Choroid plexus epithelial cell (primary cell): Measurements from ENCODE around the gene MED10.
A peak's percentile ranks its signal among the peaks of the same experiment; 100 is the strongest.

ENCODE experiments used
- DNase-seq: peaks from one replicate; pipeline ENCODE4 v3.0.0-alpha.2; 2010; ENCODE audit warnings: low read depth
- H3K4me3 ChIP-seq: 2 replicates; pipeline ENCODE4 v1.5.1; 2011; ENCODE audit warnings: low read depth, mild to moderate bottlenecking, control low read depth, low read length, moderate library complexity
- TF ChIP-seq, protein P1 (sequence below): conservative IDR thresholded peaks from 2 replicates; pipeline ENCODE4 v1.5.1; 2011; ENCODE audit warnings: low read depth, mild to moderate bottlenecking, control low read depth, inconsistent platforms, low read length, moderate library complexity

The MED10 gene

DNA sequence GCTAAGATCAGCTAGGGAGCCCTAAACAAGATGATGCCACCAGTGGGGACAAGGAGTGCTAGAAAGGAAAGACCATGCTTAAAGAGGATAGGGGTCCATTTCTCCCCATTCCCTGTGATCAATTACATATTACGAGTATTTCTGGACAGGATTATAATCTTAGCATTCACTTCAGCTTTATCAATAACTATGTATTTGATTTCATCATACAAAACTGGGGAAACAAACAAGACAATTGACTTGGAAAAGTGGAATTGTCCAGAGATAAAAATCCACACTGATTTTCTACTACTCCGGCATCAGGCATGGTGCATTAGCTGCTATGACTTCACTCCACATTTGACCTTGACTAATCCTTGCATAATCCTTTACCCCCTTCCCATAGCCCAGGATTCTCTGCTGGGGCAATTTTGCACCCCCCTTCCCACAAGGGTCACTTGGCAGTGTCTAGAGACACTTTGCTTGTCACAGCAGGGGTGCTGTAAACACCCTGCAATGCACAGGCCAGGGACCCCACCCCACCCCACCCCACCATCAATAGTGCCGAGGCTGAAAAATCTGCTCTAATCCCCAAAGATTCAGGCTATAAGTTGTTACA lies 40.4 kb upstream of the MED10 start:
- no peak for DNase-seq
- TF ChIP-seq, protein P1, sequence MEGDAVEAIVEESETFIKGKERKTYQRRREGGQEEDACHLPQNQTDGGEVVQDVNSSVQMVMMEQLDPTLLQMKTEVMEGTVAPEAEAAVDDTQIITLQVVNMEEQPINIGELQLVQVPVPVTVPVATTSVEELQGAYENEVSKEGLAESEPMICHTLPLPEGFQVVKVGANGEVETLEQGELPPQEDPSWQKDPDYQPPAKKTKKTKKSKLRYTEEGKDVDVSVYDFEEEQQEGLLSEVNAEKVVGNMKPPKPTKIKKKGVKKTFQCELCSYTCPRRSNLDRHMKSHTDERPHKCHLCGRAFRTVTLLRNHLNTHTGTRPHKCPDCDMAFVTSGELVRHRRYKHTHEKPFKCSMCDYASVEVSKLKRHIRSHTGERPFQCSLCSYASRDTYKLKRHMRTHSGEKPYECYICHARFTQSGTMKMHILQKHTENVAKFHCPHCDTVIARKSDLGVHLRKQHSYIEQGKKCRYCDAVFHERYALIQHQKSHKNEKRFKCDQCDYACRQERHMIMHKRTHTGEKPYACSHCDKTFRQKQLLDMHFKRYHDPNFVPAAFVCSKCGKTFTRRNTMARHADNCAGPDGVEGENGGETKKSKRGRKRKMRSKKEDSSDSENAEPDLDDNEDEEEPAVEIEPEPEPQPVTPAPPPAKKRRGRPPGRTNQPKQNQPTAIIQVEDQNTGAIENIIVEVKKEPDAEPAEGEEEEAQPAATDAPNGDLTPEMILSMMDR = no peak
- no peak overlapping the region for H3K4me3 ChIP-seq

DNA sequence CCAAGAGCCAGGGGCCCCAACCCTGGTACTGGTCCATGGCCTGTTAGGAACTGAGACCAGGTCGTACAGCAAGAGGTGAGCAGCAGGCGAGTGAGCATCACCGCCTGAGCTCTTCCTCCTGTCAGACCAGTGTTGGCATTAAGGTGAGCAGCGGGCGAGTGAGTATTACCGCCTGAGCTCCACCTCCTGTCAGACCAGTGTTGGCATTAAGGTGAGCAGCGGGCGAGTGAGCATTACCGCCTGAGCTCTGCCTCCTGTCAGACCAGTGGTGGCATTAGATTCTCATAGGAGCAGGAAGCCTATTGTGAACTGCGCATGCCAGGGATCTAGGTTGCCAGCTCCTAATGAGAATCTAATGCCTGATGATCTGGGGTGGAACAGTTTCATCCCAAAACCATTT lies 39.3 kb upstream of the MED10 start:
- H3K4me3 ChIP-seq = no peak overlapping the region
- TF ChIP-seq, protein P1 = no peak
- no peak for DNase-seq

DNA sequence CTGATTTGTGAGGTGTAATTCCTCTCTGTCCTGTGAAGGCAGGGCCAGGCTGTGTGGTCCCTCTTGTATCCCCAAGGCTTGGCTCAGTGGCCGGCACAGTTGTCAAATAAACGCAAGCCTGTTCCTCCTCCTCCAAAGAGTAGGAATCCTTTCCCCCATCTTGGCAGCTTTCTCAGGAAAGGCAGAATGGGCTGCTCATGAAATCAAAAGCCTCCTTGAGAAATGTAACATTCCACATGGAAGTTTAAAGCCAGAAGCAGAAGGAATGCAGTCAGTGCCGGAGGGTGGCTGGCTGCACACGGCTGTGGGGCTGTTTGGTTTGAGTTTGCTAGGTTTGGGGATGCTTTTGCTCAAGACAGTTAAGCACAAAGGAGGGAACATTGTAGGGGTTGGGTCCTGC lies 34.5 kb upstream of the MED10 start:
- TF ChIP-seq, protein P1 = no peak
- DNase-seq = no peak

DNA sequence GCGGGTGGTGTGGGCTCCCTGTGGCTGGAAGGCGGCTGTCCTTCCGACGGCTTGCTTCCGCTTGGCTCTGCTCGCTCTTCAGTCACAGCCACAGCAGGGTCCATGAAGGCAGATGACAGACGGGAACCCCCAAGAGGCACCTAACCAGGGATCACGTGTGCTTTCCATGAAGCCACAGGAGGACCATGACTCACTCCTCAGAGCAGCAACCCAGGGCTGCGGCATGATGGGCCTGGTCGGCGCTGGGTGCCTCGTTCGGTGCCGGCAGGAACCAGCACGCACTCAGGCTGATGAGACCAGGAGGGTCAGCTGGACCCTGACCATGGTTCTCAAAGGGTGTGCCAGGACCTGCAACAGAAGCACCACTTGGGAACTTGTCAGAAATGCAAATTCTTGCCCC lies 32.8 kb upstream of the MED10 start:
- TF ChIP-seq, protein P1 = no peak
- no peak overlapping the region for H3K4me3 ChIP-seq

More for the DNA sequence above, 34.5 kb upstream of the MED10 start:
- no peak overlapping the region for H3K4me3 ChIP-seq

DNA sequence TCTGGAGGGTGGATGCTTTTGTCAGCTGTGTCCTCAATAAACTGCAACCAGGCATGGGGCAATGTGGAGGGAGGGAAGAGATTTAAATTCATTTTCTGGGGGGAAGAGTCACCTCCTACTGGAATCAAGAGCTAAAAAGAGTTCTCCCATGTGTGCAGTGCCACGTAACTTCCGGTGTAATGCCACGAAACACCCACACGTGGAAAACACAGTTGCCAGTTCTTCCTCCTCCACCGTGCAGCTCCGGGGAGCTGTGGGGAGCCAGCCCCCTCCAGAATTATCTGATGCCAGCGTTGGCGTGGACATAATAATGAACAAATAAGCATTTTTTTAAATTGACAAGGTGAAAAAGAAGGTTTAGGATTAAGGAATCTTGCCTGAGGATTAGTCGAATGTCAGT lies 32.1 kb upstream of the MED10 start:
- TF ChIP-seq, protein P1 = no peak
- no peak for DNase-seq
- no peak overlapping the region for H3K4me3 ChIP-seq

More for the DNA sequence above, 32.8 kb upstream of the MED10 start:
- DNase-seq = no peak

DNA sequence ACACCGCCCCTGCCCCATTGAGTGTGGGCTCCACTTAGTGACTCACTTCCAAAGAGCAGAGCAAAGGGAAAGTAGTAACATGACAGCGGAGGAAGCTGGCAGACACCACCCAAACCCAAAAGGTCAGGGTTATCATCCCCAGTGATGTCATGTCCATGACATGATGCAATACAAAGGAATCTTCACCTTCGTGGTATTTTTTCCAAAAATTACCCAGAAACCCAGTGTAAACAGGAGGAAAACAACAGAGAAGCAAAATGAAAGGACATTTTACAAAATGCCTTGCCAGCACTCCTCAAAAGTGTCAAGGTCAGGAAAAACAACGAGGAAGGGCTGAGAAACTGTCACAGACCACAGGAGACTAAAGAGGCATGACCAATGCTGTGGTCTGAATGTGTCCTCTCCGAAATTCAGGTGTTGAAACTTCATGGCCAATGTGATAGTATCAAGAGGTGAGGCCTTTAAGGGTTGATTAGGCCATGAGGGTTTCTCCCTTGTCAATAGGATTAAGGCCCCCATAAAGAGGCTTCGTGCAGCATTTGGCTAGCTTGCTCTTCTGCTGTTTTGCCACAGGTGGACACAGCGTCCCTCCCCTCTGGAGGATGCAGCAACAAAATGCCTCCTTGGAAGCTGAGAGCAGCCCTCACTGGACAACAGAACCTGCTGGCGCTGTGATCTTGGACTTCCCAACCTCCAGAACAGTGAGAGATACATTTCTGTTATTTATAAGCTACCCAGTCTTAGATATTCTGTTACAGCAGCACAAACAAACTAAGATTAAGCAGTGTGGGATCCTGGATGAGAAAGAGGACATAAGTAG lies 30.5 kb upstream of the MED10 start:
- no peak overlapping the region for H3K4me3 ChIP-seq
- DNase-seq = peak; percentile 26
- TF ChIP-seq, protein P1 = no peak

DNA sequence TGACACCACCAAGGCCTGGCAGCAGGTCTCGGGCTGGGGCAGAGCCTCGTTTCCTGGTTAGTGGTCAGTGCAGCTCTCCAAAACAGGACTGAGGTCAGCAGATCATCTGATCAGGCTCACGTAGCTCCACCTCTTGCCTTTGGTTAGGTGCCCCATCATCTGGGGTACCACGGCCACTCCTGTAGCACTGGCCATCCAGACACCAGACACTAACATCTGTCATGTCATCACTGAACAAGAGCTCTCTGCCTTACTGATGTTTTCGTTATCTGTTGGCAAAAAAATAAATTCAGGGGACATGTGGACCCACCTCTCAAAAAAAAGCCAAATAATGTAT lies 29.9 kb upstream of the MED10 start:
- H3K4me3 ChIP-seq = no peak overlapping the region
- DNase-seq = no peak
- TF ChIP-seq, protein P1 = no peak
